ENCODE data around the gene ZNF385C.
"Not testable (repeated sequence)": the region's sequence is repeated elsewhere in the genome, so short reads cannot be mapped to it uniquely, and the experiment has no call there.

Gene ZNF385C

DNA sequence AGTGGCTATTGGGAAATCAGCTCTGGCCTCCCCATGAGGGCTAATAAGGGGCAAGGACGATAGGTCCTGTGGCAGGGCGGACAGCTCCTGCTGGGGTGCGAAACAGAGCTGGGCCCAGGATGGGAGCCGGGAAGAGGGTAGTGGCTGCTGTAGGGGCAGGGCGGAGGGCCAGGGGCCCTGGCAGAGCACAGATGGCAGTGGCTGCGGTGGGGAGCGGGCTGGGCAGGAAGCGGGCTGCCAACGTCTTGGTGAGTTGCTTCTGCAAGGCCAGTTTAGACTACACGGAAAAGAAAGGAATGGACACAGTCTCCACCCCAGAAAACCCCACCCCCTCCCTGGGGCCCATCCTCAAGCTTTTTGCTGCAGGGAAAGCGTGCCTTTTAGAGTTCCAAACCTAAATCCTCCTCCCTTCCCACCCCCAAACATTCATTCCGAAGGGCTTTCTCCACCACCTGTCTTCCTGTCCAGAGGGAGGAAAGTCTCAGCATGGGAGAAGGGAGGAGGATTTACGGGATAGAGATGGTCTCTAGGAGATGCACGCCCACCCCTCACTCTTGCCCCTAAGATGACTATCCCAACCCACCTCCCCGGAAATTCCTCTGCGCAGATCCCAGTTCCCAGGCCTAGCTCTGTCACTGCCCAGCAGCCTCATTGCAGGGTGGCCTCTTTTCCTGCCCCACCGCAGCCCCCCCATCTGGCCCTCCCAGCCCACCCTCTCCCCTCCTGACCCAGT, 71.2 kb downstream of the ZNF385C start:
- H2BK120ac ChIP-seq (ENCODE audit: low read depth, low read length), result no peak overlapping the region
- H2AK5ac ChIP-seq (ENCODE audit: low read length), result no peak overlapping the region
- H2BK15ac ChIP-seq (replicated peaks; ENCODE audit: low read depth), result no peak overlapping the region
- no peak overlapping the region for H3K18ac ChIP-seq (ENCODE audit: low read length)
- no peak overlapping the region for H2BK5ac ChIP-seq (ENCODE audit: low read length)
- H3K27me3 ChIP-seq (ENCODE audit: insufficient read depth, low read length, poor library complexity), result no peaks in the 10 kb centered on the region
- no peak for DNase-seq
- H3K9ac ChIP-seq (ENCODE audit: low read length), result no peak overlapping the region
- no peak overlapping the region for H3K56ac ChIP-seq (ENCODE audit: low read length)
- no peak overlapping the region for H4K8ac ChIP-seq (ENCODE audit: low read depth, low read length)
- no peaks in the 10 kb centered on the region for H3K79me2 ChIP-seq (ENCODE audit: control insufficient read depth, insufficient read depth, low read length)
- no peak overlapping the region for H4K5ac ChIP-seq (ENCODE audit: low read length)
- no peak overlapping the region for H3K23ac ChIP-seq (ENCODE audit: low read length)
- no peak overlapping the region for H3K27ac ChIP-seq (ENCODE audit: low read depth, low read length)
- no peaks in the 10 kb centered on the region for H3K4me1 ChIP-seq (ENCODE audit: control insufficient read depth, low read depth, low read length)
- no peak overlapping the region for H3K4me3 ChIP-seq (ENCODE audit: low read length)
- no CpG with 5 or more reads among the region's 17 CpGs for WGBS (ENCODE audit: extremely low coverage, insufficient coverage, low lambda C conversion rate)
- peaks cover 3% of the 10 kb centered on the region for H3K36me3 ChIP-seq (ENCODE audit: control insufficient read depth, insufficient read depth, low read length)
- no peak overlapping the region for H3K4ac ChIP-seq (ENCODE audit: low read depth, low read length)
- no peaks in the 10 kb centered on the region for H3K79me1 ChIP-seq (ENCODE audit: low read length)
- H3K4me2 ChIP-seq (ENCODE audit: low read length), result no peak overlapping the region

DNA sequence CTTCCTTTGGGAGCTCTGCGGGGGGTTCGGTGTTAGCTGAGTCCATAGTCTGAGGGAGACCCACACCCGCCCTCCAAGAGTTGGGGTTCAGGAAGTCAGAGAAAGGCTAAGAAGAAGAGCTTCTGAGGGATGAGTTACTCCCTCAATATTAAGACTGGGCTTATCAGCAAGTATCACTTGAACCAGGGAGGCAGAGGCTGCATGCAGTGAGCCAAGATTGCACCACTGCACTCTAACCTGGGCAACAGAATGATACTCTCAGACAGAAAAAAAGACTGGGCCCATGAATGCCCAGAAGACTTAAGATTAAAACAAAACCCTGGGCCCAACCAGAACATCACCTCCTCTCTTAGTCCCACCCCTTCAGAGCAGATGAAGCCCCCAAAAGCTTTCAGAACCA, 72.3 kb downstream of the ZNF385C start:
- no CpG with 5 or more reads among the region's 3 CpGs for whole genome bisulfite sequencing (ENCODE audit: extremely low coverage, insufficient coverage, low lambda C conversion rate)

DNA sequence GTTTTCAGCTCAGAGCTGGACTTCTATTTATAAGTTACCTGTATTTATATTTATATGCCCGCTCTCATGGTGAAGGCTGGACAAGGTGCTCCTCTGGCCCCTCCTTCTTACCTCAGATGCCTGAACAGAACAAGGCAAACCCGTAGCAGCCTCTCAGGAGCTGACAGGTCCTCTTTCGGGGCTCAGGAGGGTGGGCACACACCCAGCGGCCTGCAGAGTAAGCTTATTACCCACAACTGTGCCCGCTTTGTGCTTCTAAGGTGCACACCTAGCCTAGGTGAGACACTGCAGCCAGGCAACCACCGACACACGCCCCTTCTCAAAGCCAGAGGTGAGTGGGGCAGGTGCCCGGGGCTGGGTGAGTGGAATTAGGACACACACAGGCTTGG, 73.1 kb downstream of the ZNF385C start:
- no peak overlapping the region for H2BK5ac ChIP-seq (ENCODE audit: low read length)
- no peak overlapping the region for H3K9ac ChIP-seq (ENCODE audit: low read length)
- H2BK15ac ChIP-seq (replicated peaks; ENCODE audit: low read depth), result no peak overlapping the region
- H2BK120ac ChIP-seq (ENCODE audit: low read depth, low read length), result no peak overlapping the region
- no peak overlapping the region for H3K4ac ChIP-seq (ENCODE audit: low read depth, low read length)
- H3K18ac ChIP-seq (ENCODE audit: low read length), result no peak overlapping the region
- H3K4me2 ChIP-seq (ENCODE audit: low read length), result no peak overlapping the region
- H4K5ac ChIP-seq (ENCODE audit: low read length), result no peak overlapping the region
- H3K56ac ChIP-seq (ENCODE audit: low read length), result no peak overlapping the region
- H3K27ac ChIP-seq (ENCODE audit: low read depth, low read length), result no peak overlapping the region
- no peak for DNase-seq
- peaks cover 8% of the 10 kb centered on the region for H3K79me1 ChIP-seq (ENCODE audit: low read length)
- no peaks in the 10 kb centered on the region for H3K27me3 ChIP-seq (ENCODE audit: insufficient read depth, low read length, poor library complexity)
- no peak overlapping the region for H3K4me3 ChIP-seq (ENCODE audit: low read length)
- WGBS (ENCODE audit: extremely low coverage, insufficient coverage, low lambda C conversion rate), result no CpG with 5 or more reads among the region's 8 CpGs
- no peak overlapping the region for H3K23ac ChIP-seq (ENCODE audit: low read length)
- H3K36me3 ChIP-seq (ENCODE audit: control insufficient read depth, insufficient read depth, low read length), result peaks cover 3% of the 10 kb centered on the region
- no peak overlapping the region for H2AK5ac ChIP-seq (ENCODE audit: low read length)
- H4K8ac ChIP-seq (ENCODE audit: low read depth, low read length), result no peak overlapping the region
- H3K4me1 ChIP-seq (ENCODE audit: control insufficient read depth, low read depth, low read length), result peaks cover 2% of the 10 kb centered on the region
- H3K79me2 ChIP-seq (ENCODE audit: control insufficient read depth, insufficient read depth, low read length), result peaks cover 9% of the 10 kb centered on the region

More for the DNA sequence above, 72.3 kb downstream of the ZNF385C start:
- Histone ChIP-seq H2BK15ac (replicated peaks; ENCODE audit: low read depth) (no peak overlapping the region), H4K8ac (ENCODE audit: low read depth, low read length) (no peak overlapping the region), H3K79me1 (ENCODE audit: low read length) (peaks cover 7% of the 10 kb centered on the region), H3K27me3 (ENCODE audit: insufficient read depth, low read length, poor library complexity) (no peaks in the 10 kb centered on the region), H3K36me3 (ENCODE audit: control insufficient read depth, insufficient read depth, low read length) (peaks cover 3% of the 10 kb centered on the region), H3K56ac (ENCODE audit: low read length) (no peak overlapping the region), H2BK5ac (ENCODE audit: low read length) (no peak overlapping the region), H3K4me3 (ENCODE audit: low read length) (no peak overlapping the region), H3K4me2 (ENCODE audit: low read length) (no peak overlapping the region), H3K18ac (ENCODE audit: low read length) (no peak overlapping the region), H3K9ac (ENCODE audit: low read length) (no peak overlapping the region), H2BK120ac (ENCODE audit: low read depth, low read length) (no peak overlapping the region), H3K79me2 (ENCODE audit: control insufficient read depth, insufficient read depth, low read length) (peaks cover 3% of the 10 kb centered on the region), H3K27ac (ENCODE audit: low read depth, low read length) (no peak overlapping the region), H4K5ac (ENCODE audit: low read length) (no peak overlapping the region), H3K4me1 (ENCODE audit: control insufficient read depth, low read depth, low read length) (peaks cover 2% of the 10 kb centered on the region), H3K4ac (ENCODE audit: low read depth, low read length) (no peak overlapping the region), H2AK5ac (ENCODE audit: low read length) (no peak overlapping the region), H3K23ac (ENCODE audit: low read length) (no peak overlapping the region)
- no peak for DNase-seq

DNA sequence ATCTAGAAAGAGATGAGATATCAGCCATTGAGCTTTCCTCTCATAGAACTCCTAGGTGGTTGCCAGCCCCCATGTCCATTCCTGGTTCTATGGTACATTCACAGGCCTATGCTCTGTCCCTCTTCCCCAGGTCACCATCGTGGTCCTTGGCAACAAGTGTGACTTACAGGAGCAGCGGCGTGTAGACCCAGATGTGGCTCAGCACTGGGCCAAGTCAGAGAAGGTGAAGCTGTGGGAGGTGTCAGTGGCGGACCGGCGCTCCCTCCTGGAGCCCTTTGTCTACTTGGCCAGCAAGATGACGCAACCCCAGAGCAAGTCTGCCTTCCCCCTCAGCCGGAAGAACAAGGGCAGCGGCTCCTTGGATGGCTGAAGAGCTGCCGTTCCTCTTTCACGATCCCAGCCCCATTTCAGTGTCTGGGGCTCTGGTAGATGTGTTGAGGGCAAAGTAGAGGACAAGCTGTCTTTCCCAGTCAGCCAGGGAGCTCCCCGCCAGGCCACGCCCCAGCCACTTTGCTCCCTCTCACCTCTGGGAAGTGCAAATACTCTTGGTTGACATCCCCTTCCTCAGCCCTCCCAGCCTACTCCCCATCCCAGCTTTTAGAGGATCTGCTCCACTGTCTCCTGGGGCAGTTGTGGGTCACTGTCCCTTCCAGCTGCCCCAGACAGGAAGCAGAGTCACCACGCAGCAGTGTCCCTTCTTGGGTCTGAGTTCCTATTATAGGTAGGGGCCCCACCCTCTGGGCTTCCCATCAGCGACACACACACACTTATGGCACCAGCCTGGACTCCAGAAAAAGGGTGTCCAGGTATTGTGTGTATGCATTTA, 74.5 kb downstream of the ZNF385C start:
- H3K4ac ChIP-seq (ENCODE audit: low read depth, low read length), result no peak overlapping the region
- H3K4me1 ChIP-seq (ENCODE audit: control insufficient read depth, low read depth, low read length), result peaks cover 2% of the 10 kb centered on the region
- H3K4me3 ChIP-seq (ENCODE audit: low read length), result no peak overlapping the region

DNA sequence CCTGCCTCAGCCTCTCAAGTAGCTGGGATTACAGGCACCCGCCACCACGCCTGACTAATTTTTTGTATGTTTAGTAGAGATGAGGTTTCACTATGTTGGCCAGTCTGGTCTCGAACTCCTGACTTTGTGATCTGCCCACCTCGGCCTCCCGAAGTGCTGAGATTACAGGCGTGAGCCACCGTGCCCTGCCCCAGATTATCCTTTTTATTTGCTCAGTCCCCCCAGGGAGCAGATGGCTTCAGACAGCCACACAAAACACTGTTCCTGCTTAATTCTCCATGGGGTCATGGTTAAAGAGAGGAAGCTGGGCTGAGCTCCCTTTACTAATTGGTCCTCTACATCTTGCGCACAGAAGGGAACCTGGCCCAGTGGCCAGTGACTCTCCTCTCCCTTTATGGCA, 77.4 kb downstream of the ZNF385C start:
- not testable (repeated sequence) for H2AK5ac ChIP-seq (ENCODE audit: low read length); H3K27ac ChIP-seq (ENCODE audit: low read depth, low read length); H3K4ac ChIP-seq (ENCODE audit: low read depth, low read length); H3K23ac ChIP-seq (ENCODE audit: low read length); H4K8ac ChIP-seq (ENCODE audit: low read depth, low read length); H3K4me3 ChIP-seq (ENCODE audit: low read length); H3K27me3 ChIP-seq (ENCODE audit: insufficient read depth, low read length, poor library complexity); H4K5ac ChIP-seq (ENCODE audit: low read length); H3K18ac ChIP-seq (ENCODE audit: low read length); H2BK5ac ChIP-seq (ENCODE audit: low read length); H2BK15ac ChIP-seq (replicated peaks; ENCODE audit: low read depth); DNase-seq; H3K4me1 ChIP-seq (ENCODE audit: control insufficient read depth, low read depth, low read length); H2BK120ac ChIP-seq (ENCODE audit: low read depth, low read length); H3K36me3 ChIP-seq (ENCODE audit: control insufficient read depth, insufficient read depth, low read length)
- Histone ChIP-seq H3K9ac (ENCODE audit: low read length) (peak overlapping the region; percentile 70), H3K56ac (ENCODE audit: low read length) (peak overlapping the region; percentile 92), H3K79me1 (ENCODE audit: low read length) (peaks cover 12% of the 10 kb centered on the region), H3K79me2 (ENCODE audit: control insufficient read depth, insufficient read depth, low read length) (peaks cover 22% of the 10 kb centered on the region), H3K4me2 (ENCODE audit: low read length) (peak overlapping the region; percentile 15)
- no CpG with 5 or more reads among the region's 8 CpGs for WGBS (ENCODE audit: extremely low coverage, insufficient coverage, low lambda C conversion rate)

More for the DNA sequence above, 74.5 kb downstream of the ZNF385C start:
- Histone ChIP-seq H2BK120ac (ENCODE audit: low read depth, low read length) (no peak overlapping the region), H2BK5ac (ENCODE audit: low read length) (no peak overlapping the region), H3K27me3 (ENCODE audit: insufficient read depth, low read length, poor library complexity) (no peaks in the 10 kb centered on the region), H3K79me1 (ENCODE audit: low read length) (peaks cover 8% of the 10 kb centered on the region), H2BK15ac (replicated peaks; ENCODE audit: low read depth) (no peak overlapping the region), H4K8ac (ENCODE audit: low read depth, low read length) (no peak overlapping the region), H3K18ac (ENCODE audit: low read length) (no peak overlapping the region), H3K9ac (ENCODE audit: low read length) (no peak overlapping the region), H3K36me3 (ENCODE audit: control insufficient read depth, insufficient read depth, low read length) (peaks cover 3% of the 10 kb centered on the region), H3K23ac (ENCODE audit: low read length) (no peak overlapping the region), H3K79me2 (ENCODE audit: control insufficient read depth, insufficient read depth, low read length) (peaks cover 10% of the 10 kb centered on the region), H2AK5ac (ENCODE audit: low read length) (no peak overlapping the region), H3K56ac (ENCODE audit: low read length) (no peak overlapping the region), H3K4me2 (ENCODE audit: low read length) (no peak overlapping the region), H4K5ac (ENCODE audit: low read length) (no peak overlapping the region), H3K27ac (ENCODE audit: low read depth, low read length) (no peak overlapping the region)
- DNase-seq, result peak; percentile 42
- WGBS (ENCODE audit: extremely low coverage, insufficient coverage, low lambda C conversion rate), result no CpG with 5 or more reads among the region's 15 CpGs

Measured in mesendoderm (in vitro differentiated cells).